Measurements from ENCODE around the gene PARD3.
"Not testable (repeated sequence)": the region's sequence is repeated elsewhere in the genome, so short reads cannot be mapped to it uniquely, and the experiment has no call there.

PARD3 gene

DNA sequence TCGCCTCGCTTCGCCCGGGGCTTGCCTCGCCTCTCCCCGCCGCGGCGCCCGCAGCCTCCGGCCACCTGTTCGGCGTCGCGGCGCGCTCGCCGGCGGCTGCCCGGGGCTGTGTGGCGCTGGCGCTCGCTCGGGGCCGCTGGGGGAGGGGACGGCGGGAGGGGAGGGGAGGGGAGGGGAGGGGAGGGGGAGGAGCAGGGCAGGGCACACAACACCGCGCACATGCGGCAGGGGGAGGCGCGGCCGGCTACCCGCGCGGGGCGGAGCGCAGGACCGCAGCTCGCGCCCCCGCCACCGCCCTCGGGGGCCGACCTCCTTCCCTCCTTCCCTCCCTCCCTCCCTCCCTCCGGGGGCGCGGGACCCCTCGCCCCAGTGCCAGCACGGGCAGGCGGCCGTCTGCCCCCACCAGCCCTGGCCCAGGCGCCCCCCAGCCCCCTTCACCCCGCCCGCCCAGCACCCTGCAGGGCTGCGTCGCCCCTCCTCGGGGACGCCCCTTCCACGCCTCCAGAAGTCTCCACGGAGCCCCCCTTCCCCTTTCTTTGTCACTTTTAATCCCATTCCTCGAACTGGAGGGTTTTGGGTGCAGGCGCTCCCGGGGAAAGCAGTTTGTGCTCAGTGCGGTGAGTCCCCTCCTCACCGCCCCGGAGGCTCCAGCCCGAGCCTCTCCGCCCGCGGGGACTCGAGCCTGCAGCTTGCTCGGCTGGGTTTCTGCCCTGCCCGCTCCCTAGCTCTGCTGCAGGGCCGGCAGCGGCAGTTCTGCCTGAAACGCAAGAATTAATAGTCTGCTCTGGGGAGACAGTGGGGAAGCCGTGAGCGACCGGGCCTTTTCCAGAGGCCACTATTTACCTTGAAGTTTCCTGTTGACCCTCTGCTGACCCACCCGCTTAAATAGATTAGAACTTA lies at the start of gene PARD3:
PARD3 (minus strand) TSS at position 112 of the 900 bp plus-strand sequence. CDS start 301 bp downstream, outside the sequence.
- no peak for DNase-seq

GRCh38 chr10:34864149-34865067 lies 49.3 kb upstream of the PARD3 start:
- no peak for DNase-seq

GRCh38 chr10:34862892-34863291 lies 47.8 kb upstream of the PARD3 start:
- no peak for DNase-seq

- no peak for DNase-seq
These were observed 46.4 kb upstream of the PARD3 start for GRCh38 chr10:34861293-34862021.

DNA sequence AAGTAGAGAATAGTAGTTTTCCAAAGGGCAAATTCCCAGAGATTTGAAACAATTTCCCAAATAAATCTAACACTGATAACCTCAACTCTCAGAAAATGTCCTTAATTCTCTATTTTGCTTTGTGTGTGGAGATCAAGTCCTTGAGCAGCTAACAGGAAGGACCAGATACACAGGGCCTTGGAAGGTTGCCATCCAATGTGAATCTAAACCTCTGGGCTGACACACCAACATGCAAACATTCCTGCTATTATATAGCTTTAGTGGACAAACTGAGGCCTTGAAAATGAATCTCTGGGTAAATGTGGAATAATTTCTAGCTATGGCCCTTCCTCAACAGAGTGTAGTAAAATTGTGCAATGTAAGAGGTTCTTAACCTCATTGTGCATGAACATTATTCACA lies 44.1 kb upstream of the PARD3 start:
- no peak for DNase-seq

DNA sequence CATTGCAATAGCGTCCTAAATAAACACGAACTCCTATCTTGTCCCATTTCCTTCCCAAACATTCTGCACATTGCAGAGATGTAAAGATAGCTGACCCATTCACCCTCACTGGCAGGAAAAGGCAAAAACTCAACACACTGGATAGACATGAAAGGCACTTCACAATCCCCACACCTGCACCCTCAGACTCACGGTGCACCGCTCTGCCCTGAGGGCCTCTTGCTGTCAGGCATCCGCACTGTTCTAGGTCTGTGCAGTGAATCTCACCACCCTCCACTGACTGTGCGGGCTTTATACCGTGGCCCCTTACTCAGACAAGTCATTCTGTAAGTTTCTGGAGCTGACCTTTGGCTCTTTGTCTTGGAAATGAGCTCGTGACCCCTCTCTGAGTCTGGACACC lies 42.9 kb upstream of the PARD3 start:
- no peak for DNase-seq

GRCh38 chr10:34854147-34854601 lies 39.1 kb upstream of the PARD3 start:
- DNase-seq, result no peak

- DNase-seq, result no peak
These were observed 38.3 kb upstream of the PARD3 start for GRCh38 chr10:34853357-34853756.

GRCh38 chr10:34850558-34850957 lies 35.5 kb upstream of the PARD3 start:
- DNase-seq, result no peak

- DNase-seq, result no peak
These were observed 34.9 kb upstream of the PARD3 start for GRCh38 chr10:34850036-34850435.

DNA sequence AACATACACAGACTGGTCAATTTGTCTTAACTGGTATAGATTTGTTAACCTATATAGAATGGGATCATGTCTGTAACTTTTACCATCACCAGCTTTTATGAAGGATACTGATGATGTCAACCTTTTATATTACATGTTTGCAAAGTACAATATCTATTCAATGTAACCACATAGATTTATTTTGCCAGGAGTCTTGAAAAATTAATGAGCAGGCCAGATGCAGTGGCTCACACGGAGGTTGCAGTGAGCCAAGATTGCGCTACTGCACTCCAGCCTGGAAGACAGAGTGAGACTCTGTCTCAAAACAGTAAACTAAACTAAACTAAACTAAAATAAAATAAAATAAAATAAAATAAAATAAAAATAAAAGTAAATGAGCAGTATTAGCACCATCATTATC lies 30.0 kb upstream of the PARD3 start:
- DNase-seq, result no peak

DNA sequence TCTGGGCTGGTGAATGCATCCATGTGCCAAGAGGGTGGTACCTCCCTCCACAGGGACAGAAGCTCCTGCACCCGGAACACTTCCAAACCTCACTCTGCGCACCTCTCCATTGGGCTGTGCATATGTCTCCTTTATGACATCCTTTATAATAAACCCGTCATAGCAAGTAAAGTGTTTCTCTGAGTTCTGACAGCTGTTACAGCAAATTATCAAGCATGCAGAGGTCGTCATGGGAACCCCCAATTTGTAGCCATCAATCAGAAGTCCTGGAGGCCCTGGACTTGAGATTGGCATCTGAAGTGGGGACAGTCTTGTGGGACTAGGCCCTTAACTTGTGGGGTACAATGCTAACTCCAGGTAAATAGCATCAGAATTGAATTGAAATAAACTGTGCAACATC lies 29.4 kb upstream of the PARD3 start:
- no peak for DNase-seq

DNA sequence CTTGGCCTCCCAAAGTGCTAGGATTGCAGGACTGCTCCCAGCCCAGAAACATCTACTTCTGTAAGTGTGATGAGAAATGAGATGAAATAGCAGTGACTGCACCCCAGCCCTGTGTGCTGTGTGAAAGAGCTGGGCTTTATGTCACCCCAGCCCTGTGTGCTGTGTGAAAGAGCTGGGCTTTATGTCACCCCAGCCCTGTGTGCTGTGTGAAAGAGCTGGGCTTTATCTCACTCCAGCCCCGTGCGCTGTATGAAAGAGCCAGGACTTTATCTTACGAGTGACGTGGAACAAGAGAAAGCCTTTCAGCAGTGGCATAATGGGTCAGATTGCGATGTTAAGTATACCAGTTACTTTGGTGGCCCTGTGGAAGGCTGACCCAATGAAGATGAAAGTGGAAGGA lies 28.4 kb upstream of the PARD3 start:
- DNase-seq, result not testable (repeated sequence)

DNA sequence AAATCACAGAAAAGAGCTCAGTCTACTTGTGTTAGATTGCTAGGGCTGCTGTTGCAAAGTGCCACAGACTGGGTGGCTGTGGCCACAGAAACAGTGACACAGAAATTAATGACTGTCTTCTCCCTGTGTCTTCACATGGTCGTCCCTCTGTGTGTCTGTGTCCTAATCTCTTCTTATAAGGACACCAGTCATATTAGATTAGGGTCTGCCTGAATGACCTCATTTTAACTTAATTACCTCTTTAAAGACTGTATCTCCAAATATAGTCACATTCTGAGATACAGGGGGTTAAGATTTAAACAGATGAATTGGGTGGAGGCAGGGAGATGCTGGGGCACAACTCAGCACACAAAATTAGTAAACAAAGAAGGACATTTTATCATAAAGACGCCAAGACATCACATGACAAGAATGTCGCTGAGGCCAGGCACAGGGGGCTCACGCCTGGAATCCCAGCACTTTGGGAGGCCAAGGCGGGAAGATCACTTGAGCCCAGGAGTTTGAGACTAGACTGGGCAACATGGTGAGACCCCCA lies 23.3 kb upstream of the PARD3 start:
- DNase-seq, result no peak

GRCh38 chr10:34835908-34836508 lies 20.9 kb upstream of the PARD3 start:
- DNase-seq, result no peak

DNA sequence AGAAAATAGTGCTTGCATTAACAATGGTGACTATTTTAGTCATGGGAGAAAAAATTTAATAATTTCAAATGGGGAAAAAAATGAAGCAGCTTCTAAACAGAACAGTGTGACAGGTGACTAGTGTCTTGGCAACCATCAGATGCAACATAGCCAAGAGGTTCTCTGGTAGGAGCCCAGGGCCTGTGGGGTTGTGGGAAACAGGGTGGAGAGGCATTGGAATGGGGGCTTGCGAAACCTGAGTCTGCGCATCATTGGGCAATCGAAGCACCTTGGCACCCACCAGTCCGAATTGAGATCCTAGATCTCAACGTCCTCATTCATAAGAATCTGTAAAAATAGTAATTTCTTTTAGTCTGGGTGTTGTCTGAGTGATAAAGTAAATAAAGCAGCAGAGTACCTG lies 19.2 kb upstream of the PARD3 start:
- no peak for DNase-seq

DNA sequence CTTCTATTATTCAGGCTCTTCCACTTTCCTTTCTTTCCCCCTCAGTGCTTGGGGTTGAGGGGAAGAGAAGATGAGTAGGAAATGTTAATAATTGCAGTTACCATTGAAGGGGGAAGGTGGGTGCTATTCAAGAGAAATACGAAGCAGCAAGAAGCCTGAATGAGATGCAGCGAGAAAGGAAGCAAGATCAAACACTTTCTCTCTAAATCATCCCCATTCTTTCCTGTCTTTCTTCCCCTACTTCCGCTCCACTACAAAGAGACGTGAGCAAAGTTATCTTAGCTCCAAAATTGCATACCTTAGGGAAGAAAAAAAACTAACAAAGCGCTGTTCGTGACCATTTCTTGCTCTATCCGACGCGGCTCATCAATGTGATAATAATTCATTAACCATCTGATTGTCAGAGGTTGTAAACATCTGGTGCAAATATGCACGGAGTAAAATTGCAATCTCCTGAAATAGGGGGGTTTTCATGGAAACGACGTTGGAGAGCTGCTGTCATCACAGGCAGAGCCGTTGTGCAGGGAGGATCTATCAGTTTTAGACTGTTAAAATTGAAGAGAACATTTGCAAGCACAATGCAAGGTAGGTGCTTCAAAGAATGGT lies 15.2 kb upstream of the PARD3 start:
- DNase-seq, result no peak

DNA sequence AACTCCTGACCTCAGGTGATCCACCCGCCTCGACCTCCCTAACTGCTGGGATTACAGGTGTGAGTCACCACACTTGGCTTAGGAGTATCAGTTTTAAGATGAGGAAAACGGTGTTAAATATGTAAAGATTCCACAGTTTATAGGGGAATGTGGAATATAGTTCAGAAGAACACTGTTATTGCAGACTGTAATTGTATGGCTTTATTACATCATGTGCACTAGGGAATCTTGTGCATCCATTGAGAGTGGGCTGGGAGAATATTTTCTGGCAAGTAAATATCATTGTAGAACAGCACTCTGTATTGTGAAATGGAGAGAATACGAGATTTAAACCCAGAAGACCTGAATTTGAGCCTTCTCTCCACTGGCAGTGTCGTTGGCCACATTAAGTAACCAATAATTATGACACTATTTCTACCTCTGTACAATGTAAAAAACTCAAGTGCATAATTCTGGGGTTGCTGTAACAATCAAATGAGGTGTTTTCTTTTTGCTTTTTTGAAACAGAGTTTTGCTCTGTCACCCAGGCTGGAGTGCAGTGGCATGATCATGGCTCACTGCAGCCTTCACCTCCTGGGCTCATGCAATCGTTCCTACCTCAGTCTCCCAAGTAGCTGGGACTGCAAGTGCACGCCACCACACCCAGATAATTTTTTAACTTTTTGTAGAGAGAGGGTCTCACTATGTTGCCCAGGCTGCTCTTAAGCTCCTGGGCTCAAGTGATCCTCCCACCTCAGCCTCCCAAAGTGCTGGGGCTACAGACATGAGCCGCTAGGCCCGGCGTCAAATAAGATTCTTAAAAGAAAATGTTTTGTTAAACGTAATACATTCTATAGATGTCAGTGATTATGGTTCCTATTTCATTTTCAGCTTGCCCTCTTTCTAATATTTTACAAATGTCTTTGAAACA lies 12.0 kb upstream of the PARD3 start:
- DNase-seq, result no peak

GRCh38 chr10:34826221-34826620 lies 11.1 kb upstream of the PARD3 start:
- no peak for DNase-seq

DNA sequence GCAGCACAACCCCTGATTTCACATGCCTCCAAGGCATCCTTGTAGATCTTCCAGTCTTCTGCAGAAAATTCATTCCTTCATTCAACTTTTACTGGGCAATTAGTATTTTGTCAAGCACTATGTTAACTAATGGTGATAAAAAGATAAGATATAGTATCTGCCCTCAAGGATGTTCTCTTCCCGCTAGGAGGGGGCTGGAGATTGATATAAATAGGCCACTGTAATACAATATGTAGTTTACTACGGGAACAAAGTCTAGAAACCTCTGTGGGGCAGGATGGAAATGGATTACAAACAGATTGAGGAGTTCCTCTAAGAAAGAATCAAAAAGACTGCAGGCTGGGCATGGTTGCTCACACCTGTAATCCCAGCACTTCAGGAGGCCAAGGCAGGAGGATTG lies 10.3 kb upstream of the PARD3 start:
- DNase-seq, result no peak

GRCh38 chr10:34824870-34825269 lies 9.8 kb upstream of the PARD3 start:
- DNase-seq, result no peak
